ENCODE data around the gene MPI.

Gene MPI

GRCh38 chr15:74855857-74856256, 34.0 kb upstream of the MPI start:
- H3K27ac ChIP-seq: peak overlapping the region; percentile 71; the same call in 1 of the 2 replicates
- no peak for TF ChIP-seq CTCF (conservative IDR thresholded peaks at IDR 0.05)

GRCh38 chr15:74856537-74856936, 33.3 kb upstream of the MPI start:
- no peak for TF ChIP-seq CTCF (conservative IDR thresholded peaks at IDR 0.05)

GRCh38 chr15:74857082-74857655, 32.7 kb upstream of the MPI start:
- peak overlapping the region; percentile 71 for H3K27ac ChIP-seq
- TF ChIP-seq CTCF (conservative IDR thresholded peaks at IDR 0.05): no peak

More at GRCh38 chr15:74856537-74856936, 33.3 kb upstream of the MPI start:
- peak overlapping the region; percentile 71 for H3K27ac ChIP-seq

- no peak for TF ChIP-seq CTCF (conservative IDR thresholded peaks at IDR 0.05)
- peak overlapping the region; percentile 71 for H3K27ac ChIP-seq
These were observed 32.0 kb upstream of the MPI start for GRCh38 chr15:74857671-74858368.

GRCh38 chr15:74858369-74858740, 31.5 kb upstream of the MPI start:
- no peak for TF ChIP-seq CTCF (conservative IDR thresholded peaks at IDR 0.05)
- peak overlapping the region; percentile 71 for H3K27ac ChIP-seq

GRCh38 chr15:74863239-74864056, 26.4 kb upstream of the MPI start:
- no peak for TF ChIP-seq CTCF (conservative IDR thresholded peaks at IDR 0.05)
- H3K27ac ChIP-seq: no peak overlapping the region

- no peak overlapping the region for H3K27ac ChIP-seq
- TF ChIP-seq CTCF (conservative IDR thresholded peaks at IDR 0.05): no peak
These were observed 25.5 kb upstream of the MPI start for GRCh38 chr15:74864296-74864695.
